Stimulated activated CD8-positive, alpha-beta memory T cell treated with anti-CD3 and anti-CD28 coated beads, Interleukin-15, amount 100 ng/mL, for 24 hours (primary cell): ENCODE data around the gene ANO2.

Source experiments
- DNase-seq: peaks from one replicate; pipeline ENCODE4 v3.0.0-alpha.2; 2020; ENCODE audit warnings: low read depth

Gene ANO2

DNA sequence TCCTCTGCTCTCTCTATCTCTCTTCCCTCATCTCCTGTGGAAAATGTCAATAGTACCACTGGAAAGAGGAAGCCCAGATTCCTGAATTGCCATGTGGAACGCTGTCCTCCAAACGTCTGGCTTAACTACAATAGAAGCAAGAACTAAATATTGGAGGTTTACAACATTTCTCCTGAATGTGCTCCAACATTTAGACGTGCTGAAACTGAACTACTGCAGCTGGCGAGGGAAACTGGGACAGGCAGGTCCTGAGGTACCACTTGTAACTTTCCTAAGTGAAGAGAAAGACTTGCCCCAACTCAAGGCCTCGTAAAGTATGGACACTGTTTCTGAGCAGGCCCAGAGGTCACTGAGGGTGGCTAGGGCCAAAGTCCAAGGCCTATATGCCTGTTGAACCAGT lies 325.4 kb downstream of the ANO2 start:
- DNase-seq = no peak

DNA sequence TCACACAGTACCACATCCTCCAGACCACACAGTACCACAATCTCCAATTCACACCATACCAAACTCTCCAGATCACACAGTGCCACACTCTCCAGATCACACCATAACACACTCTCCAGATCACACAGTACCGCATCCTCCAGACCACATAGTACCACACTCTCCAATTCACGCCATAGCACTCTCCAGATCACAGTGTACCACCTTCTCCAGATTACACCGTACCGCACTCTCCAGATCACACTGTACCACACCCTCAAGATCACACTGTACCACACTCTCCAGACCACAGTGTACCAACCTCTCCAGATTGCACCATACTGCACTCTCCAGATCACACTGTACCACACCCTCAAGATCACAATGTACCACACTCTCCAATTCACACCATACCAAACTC lies 328.2 kb downstream of the ANO2 start:
- DNase-seq = no peak

DNA sequence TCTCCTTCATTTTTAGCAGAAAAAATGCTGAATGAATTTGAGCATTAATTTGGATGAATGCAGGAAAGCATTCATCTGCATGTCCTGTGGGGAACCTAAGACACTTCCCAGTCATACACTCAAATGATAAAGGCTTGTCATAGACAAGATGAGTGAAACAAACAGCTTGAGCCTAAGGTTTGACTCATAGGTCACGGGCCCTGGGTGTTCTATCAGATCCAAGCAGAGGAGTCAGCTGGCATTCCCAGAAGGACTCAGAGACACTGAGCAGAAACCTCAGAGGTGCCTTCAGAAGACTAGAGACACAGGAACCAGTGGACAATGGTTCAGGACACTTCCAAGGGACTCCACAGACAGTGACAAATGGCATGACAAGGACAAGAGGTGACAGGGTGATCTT lies 329.3 kb downstream of the ANO2 start:
- no peak for DNase-seq

DNA sequence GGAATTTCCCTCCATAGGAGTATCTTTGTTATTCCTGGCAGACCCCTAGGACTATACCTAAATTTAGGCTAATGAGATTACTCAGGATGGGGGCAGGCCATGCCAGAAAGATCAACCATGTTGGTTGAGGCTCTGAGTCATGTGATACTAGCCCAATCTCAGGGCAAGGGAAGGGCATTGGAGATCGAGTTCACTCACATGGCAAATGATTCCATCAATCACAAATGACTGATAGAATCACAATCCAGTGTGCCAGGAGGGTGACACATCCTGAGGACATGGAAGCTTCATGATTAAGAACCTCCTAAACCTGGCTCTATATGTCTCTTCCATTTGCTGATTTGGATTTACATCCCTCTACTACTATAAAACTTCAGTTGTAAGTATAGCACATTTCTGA lies 330.8 kb downstream of the ANO2 start:
- DNase-seq = no peak

DNA sequence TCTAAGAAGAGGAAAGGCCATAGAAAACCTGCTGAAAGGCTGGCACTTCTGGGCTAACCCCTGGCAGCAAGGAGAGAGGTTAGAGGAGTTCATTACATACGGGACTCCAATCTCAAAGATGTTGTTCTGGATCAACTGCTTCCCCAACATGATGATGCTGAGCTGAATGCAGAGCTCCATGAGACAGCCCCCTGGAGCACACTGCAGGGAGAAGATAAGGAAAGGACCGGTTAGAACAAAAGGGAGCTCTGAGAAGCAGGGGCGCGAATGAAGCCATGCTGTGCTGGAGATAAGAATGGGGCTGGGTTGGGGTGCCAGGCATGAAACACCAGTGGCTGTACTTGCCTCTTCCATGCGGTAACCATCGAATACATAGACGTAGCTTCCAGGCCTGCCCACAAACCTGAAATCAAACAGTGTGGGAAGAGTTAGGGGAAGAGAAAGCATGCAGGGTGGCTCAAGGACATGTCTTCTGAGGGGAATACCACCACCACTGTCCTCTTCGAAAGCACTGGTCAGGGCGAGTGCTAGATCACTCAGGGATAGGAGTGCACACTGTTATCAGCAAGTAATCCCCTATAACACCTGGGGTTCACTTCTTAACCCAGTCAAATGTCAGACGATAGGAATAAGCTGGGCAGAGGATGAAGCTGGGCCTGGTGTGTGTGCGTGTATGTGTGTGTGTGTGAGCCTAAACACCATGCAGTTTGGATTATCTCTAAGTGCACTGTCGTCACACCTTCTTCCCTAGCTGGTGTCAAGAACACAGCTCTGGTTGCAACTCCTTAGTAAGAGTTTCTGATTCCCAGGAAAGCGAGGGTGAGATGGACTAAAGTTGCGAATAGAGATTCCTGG lies 332.3 kb downstream of the ANO2 start:
- DNase-seq = no peak

DNA sequence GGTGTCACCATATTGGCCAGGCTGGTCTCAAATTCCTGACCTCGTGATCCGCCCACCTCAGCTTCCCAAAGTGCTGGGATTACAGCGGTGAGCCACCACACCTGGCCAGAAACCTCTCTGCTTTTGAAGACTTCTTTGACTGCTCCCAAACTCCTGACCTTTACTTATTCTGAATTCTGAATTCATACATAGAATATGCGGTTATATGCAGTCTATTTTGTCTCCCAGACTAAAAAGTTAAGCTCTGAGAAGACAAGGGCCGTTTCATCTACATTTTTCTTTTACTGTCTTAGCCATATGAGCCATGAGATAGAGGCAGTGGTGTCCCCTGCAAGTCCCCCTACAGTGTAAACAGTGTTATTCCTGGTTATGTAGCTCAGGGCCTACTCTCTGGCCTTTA lies 333.9 kb downstream of the ANO2 start:
- DNase-seq = no peak

DNA sequence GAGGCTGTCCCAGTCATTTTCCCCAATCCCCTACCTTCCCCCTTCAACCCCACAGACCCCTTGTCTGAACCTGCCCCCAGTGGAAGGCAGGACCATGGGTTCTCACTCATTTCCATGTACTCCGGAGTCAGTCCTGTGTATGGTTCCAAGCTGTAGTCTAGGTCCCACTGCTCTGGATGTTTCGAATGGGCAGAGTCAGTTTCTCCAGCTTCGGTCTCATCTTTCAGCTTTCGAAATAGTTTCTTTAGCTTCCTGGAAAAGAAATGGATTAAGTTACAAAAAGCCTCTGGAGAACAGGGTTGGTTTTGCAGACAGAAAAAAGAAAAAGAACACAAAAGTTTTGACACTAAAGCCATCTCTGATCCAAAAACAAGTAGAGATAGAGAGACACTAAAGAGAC lies 345.7 kb downstream of the ANO2 start:
- DNase-seq = no peak

DNA sequence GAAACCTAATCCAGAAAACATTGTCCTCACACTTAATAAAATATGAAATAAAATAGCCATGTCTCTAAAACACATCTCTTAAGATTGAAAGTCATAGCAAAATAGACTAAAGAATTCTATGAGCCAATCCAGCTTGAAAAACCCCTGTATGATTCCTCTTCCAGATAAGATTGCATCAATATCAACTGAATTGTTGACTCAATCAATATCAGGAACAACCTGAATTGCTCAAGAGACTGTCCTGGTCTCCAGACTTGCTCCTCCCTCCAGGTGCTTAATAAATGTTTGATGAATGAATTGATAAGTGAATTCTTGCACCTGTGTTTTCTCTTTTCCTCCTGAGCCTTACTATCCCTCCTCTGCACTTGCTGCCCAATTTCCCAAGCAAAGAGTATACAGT lies 351.1 kb downstream of the ANO2 start:
- no peak for DNase-seq

DNA sequence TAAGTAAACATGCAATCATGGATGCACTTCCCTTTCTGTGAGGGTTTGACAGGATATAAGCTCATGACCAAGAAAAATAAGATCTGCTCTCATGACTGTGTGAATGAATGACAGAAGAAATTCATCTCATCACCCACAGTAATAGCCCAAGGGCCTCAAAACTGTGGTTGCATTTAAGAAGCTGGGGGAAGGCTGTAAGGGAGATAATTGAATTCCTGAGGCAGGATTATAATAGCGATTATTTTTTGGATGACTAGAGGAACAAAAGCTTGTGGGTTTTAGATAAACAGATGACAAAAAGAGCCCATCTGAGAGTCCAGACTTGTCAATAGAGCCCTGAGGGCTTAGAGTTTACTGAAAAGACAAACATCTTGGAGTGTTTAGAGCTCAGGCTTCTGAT lies 352.0 kb downstream of the ANO2 start:
- DNase-seq = no peak

DNA sequence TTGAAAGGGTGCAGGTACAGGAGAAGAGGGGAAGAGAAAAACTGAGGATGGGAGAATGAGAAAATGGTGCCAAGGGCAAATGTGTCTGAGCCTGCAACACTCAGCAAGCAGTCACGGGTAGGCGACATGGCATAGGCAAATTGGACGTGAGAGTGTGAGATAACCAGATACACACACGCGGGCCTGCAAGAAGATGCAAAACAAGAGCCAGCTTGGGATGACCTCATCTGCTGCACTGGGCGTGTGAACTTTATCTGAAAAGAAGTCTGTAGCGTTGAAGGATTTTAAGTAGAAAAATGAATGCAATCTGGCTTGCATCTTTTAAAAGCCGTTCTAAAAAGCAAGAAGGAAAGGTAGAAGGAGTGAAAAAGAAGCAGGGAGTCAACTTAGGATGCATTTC lies 352.7 kb downstream of the ANO2 start:
- no peak for DNase-seq

DNA sequence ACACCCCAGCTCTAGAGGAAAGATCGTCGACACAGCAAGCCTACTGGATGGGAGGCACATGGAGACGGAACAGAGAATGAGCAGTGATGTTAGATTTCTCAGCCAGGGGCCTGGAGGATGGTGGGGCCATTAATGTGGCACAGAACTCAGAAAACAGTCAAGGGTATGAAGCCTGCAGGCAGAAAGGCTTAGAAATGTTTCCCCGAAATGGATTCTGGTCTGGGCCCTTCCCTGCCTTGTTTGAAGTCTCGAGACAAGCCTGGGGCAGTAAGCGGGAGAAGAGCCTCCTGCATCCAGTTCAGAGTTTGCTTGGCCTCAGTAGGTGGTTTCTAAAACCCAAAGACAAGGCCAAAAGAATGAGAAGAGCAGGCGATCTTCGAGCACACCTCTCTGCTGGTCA lies 354.7 kb downstream of the ANO2 start:
- no peak for DNase-seq

DNA sequence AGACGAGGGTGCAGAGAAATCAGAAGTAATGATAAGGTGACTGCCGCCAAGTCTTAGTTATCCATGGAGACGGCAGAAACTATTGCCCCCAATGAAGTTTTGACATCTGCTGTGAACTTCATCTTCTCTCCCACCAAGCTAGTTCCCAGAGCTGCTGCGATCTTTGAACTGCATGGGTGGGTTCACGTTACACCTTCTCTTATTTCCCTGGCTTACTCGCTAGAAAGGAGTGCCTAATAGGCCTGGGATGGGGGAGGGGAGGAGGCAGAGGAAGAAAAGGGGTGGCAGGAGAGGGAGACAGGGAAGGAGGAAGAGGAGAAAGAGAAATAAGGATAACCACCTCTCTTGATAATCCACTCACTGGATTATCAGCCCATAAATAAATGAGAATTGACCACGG lies 356.0 kb downstream of the ANO2 start:
- no peak for DNase-seq

DNA sequence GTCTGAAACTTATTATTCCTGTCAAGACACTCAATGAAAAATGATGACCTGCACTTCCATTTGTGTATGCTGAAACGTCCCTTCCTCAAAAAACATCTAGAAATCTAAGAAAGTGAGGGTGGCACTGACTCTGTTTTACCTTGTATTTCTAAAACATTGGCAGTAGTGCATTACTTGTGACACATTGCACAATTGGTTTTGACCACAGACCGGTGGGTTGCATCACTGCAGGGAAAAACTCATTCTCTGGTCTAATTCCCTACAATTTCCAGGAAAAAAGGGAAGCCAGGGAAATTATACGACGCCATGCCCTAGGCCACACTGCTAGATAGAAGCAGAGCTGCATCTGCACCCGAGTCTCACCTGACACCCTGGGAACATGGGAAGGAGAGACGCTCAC lies 356.5 kb downstream of the ANO2 start:
- no peak for DNase-seq

DNA sequence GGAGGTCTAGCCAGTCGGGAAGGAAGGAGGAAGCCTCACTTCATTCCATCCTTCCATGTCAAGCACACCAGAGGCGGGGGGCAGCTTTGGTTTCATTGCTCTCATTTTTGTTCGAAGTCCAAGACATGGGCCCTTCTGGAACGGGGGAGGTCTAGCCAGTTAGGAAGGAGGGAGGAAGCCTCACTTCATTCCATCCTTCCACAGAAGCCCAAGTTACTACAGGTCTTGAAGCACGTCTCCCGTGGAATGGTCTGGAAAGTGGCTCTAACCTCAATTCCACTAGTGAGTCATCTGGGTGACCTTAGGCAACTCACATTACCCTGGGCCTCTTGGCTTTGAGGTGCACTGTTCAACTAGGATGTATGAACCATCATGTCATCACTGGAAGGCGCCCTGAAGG lies 356.9 kb downstream of the ANO2 start:
- DNase-seq = no peak

DNA sequence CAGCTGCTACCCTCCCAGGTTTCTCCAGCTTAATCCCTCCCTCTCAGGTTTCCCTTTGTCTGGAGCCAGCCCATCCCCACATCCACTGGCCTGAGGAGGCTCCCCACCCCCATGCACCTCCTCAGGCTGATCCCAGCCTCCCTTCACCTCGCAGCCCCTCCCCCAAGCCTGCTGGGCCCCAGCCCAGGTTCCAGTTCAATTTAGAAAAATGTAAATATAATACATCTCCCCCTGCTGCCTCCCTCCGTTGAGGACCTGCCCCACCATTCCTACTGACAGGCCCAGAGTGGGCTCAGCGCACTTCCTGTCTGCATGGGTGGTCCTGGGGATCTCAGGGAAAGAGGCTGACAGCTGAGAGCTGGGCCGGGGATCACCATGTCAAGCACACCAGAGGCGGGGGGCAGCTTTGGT lies 357.3 kb downstream of the ANO2 start:
- no peak for DNase-seq

DNA sequence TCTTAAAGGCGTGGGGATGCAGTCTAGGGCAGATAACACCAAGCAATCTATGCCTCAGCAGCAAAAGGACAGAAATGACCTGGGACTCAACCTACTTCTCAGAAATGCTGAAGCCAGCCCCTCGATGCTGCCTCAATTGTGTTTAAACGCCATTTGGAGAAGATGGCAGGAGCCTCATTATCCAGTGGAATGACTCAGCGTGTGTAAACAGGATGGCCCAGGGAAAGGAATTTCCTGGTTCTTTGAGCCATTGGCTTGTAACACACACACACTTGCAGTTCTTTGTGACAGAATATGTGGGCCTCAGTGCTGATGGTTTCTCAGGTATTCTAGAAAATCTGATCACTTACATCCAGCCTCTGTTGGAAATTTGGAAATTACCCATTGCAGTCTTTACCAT lies 358.9 kb downstream of the ANO2 start:
- no peak for DNase-seq

DNA sequence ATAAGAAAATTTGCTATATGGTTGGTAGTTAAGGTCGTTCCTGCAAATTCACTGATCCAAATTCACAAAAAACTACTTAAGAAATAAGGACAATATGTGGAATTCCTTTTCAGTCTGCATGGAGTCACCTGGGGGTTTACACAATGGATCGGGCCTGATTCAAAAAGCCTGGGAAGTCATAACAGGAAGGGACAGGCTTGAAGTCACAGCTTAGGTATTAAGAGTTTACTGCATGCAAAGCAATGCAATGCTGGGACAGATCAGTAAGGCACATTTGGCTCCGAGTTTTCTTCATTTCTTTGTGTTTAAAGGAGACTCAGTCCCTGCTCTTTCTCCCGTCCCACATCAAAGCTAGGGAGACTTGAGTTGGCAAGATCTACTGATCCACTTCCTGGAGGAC lies 359.9 kb downstream of the ANO2 start:
- DNase-seq = no peak

DNA sequence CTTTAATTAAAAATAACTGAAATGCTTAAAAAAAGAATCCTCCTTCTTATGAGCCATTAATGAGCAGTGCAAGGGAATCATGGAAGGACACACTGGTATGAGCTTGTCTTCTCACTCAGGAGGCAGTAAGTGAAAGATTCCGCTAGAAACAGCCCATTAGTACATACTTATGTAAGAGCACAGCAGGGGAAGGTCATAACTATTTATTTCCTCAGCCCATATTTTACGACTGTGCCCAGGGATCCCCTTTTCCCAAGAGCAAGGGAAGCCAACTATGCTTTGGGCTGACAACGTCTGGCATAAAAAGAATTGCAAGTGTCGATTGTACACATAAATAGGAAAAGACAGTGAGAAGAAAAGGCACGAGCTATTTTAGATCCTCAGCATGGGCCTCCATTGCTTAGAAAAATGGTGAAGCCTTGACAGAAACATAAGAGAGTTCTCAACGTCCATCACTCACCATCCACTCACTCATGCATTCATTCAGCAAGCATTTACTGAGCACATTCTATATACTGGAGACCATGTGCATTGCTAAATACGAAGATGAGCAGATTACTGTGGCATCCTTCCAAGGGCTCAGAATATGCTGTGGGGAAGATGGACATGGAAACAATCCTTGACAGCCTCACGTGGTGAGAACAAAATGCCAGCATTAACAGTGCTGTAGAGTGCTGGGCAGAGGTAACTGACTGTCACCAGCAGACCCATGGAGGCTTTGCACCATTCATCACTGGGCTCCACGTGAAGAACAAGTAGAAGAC lies 360.5 kb downstream of the ANO2 start:
- DNase-seq = no peak

DNA sequence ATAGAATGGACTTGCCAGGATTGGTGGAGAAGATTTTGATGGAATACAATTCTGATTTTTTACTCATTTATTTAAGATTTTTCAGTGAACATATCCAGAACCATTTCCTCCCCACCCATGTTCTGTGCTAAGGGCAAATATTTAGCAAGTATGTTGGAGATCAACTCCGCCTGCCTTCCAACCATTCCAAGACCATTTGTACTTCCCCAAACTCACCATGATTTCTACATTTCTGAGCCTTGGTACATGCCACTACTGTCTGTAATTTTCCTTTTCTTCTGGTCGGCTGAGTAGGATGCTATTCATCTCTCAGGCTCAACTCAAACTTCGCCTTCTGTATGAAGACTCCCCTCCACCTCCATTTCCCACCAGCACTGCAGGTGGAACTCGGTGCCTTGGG lies 362.5 kb downstream of the ANO2 start:
- DNase-seq = no peak

DNA sequence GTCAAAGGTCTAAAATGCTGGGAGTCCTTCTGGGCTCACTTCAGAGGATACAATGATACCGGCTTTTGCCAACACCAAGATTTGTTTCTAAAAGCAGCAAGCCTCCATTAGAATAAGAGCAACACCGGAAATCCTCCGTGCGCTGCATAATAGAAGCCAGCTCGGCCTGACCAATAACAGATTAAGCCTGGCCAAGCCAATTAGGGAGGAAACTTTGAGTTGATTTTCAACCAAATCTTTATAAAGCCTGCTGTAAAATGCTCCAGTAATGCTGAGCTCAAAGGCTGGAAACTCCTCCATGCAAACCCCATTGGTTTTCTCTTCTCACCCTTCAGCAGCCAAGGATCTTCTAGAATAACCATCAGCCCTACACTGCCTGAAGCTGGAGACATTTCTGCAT lies 363.0 kb downstream of the ANO2 start:
- DNase-seq = no peak

DNA sequence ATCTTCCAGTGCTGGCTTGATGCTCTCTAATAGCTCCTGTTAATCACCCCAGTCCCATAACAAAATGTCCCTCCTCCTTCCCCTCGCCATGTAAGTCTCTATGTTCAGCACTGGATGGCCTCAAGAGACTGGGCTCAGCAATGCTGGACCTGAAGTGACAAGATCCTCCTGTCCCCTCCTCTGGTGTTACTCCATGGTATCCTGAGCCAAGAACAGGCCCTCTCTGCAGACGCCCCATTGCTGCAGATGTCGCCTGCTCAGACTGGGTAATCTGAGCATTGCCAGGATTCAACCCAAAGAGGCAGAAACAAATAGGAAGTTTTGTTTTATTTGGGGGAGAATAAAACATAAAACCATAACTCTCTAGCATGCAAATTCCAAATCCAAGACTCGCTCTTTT lies 363.4 kb downstream of the ANO2 start:
- DNase-seq = no peak

DNA sequence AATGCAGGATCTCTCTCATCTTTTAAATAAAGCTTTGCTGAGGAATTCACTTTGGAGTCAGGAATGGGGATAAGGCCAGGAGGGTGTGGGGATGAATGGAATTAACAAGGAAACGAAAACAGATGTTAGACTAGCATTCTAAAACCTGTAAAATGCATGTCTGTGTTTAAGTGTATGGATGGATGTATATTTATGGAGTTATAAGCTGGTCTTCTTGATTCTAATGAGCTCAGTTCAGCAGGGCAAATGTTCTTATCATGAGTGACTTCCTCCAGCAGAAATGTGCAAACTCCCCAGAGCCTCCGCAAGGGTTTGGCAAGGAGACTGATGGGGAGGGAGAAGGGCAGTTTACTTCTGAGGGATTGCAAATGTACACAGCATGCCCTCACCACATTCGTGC lies 364.0 kb downstream of the ANO2 start:
- no peak for DNase-seq

DNA sequence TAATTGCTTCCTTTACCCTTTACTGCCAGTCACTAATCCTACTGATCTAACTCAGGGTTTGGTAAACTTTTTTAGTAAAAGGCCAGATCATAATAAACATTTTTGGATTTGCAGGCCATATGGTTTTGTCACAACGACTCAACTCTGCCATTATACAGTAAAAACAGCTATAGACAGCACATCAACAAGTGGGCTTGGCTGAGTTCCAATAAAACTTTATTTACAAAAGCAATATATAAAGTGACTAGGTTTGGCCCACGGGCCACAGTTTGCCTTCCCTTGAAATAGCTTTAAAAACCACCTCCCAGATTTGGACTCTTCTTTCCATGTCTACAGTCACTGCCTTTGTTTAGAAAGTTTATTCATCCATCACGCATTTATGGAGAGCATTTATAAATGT lies 366.3 kb downstream of the ANO2 start:
- DNase-seq = no peak

DNA sequence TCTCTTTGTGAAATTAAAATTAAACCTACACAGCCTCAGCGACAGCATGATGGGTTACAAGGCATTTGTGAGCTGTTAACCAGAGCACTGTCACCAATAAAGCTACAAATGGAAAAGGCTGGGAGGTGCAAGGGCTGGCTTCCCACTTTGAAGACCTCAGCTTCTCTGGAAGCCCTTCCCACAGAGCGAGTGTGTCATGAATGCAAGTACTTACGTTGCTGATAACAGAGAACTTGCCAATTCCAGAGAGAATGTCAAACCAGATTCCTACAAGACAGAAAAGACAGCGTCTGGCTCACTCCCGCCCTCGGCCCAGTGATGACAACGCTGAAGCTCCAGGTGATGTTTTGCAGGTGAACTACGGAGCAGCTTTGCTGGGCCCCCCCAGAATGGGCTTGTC lies 367.3 kb downstream of the ANO2 start:
- no peak for DNase-seq
